Suppressor macrophage treated with lipopolysaccharide for 1 hour (primary cell): ENCODE results near the gene SPIRE1.
A peak's percentile ranks its signal among the peaks of the same experiment; 100 is the strongest.
"Not testable (repeated sequence)": the region's sequence is repeated elsewhere in the genome, so short reads cannot be mapped to it uniquely, and the experiment has no call there.

Source experiments
- DNase-seq, 3 donors: peaks; one replicate each; pipeline ENCODE4 v3.0.0-alpha.2; 2020 to 2022

SPIRE1 gene

DNA sequence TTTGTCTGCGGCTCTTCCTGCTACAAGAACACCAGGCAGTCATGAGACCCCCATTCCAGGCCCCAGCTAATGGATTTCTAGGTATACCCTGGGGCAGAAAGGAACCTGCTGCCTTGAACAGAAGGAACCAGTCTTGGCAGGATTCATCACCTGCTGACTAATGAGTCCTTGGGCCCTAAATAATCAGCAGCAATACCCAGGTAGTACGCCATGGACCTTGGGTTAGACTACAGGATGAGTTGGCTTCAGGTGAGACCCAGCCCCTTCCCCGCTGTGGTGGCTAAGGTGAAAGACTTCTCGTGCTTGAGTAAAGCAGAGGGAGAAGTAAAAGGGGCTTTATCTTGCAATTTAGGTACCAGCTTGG, 105.0 kb downstream of the SPIRE1 start:
- no peak for DNase-seq

GRCh38 chr18:12551943-12552878, 105.7 kb downstream of the SPIRE1 start:
- DNase-seq, result not testable (repeated sequence)

- DNase-seq, result not testable (repeated sequence)
Measured at GRCh38 chr18:12551466-12551865, 106.4 kb downstream of the SPIRE1 start.

DNA sequence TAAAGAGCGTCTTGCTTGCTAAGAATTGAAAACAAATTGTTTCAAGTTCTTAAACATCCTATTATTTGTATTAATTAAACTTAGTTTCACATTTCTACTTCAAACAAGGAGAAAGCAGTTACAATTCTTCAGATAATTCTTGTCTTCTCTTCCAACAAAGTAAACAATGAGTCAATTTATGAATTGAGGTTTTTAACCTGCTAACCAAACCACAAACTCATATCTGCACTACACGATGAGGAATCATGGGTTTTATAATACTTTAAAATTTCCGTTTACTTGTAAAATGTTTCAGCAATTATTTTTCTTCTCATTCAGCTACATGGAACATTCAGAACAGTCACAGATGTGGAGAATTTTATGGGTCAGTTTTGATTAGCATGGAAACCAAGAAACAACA, 114.2 kb downstream of the SPIRE1 start:
- DNase-seq, result no peak

DNA sequence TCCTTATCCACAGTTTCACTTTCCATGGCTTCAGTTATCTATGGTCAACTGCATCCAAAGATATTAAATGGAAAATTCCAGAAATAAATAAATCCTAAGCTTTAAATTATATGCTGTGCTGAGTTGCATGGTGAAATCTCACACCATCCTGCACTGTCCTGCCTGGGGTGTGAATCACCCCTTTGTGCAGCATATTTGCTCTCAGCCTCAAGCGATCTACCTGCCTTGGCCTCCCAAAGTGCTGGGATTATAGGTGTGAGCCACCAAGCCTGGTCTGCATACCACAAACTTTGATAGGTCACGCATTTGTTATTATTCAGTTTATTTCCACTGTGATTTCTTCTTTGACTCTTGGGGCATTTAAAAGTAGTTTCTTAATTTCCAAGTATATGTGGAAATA, 117.2 kb downstream of the SPIRE1 start:
- no peak for DNase-seq

GRCh38 chr18:12539158-12539557, 118.7 kb downstream of the SPIRE1 start:
- DNase-seq, result peak; percentile 56 to 73 (median 64)

GRCh38 chr18:12534820-12535219, 123.1 kb downstream of the SPIRE1 start:
- DNase-seq, result no peak

- DNase-seq, result no peak
Measured at GRCh38 chr18:12532661-12533060, 125.2 kb downstream of the SPIRE1 start.

DNA sequence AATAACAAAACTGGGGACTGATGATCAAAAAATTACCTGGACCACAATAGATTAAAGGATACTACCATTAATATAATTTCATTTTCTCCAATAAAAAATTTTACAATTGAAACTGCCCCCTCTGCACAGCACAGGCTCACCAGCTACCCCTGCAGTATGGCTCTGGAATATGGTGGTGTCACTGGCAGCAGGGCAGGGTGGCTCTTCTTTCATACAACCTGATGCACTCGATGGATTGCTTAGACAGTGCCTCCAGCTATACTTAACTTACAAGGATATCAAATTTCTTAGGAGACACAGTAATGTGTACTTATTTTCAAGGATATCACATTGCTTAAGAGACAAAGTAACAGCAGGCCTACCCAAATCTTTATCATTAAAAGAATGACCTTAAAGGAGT, 126.2 kb downstream of the SPIRE1 start:
- DNase-seq, result no peak

DNA sequence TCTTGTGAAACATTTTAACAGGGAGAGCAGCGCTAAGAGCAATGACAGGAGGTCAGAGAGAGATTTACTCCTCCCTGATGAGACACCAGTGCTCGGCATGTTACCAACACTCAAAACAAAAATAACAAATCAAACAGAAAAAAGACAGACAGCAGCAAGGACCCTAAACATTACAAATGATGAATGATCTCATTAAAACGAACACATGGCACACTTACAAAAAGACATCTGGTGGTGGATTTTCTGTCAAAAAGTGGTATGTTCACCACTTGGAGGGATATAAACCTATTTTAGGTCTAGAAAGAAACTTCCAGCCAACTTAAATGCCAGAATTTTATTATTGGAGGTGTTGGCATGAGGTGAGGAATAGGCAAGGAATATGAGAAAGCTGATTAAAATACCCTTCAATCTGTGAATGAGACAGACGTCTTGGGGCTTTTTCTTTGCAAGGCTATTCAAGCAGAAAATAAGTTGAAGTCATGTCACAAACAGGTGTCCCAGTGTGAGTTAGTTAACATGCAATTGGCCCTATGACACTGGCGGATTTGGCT, 137.4 kb downstream of the SPIRE1 start:
- no peak for DNase-seq

DNA sequence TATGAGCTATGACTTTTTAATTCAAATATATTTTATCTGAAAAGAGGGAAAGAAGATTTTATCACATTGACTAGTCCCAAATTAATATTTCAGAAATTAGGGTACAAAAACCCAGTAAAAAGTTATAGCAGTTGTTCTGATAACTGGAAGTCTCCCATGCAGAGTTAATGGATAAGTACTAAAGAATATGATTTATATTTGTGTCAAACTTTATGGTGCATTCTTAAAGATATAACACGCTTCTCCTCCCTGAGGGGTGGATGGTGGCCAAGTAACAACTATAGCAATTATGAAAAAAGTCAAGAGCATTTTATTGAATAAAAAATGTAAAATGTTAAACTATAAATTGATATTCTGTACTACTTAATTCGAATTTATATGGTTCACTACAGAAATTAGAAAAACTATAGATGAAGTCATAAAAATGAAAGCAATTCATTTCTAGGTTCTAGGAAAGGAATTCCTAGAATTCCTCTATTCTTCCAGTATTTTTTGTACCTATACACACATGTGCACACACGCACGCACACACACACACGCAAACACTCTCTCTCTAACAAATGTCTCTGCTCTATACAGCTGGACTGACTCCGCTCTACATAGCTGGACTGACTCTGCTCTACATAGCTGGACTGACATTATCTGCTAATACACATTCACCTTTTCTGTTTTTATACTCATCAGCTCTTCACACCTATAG, 138.9 kb downstream of the SPIRE1 start:
- DNase-seq, result no peak

DNA sequence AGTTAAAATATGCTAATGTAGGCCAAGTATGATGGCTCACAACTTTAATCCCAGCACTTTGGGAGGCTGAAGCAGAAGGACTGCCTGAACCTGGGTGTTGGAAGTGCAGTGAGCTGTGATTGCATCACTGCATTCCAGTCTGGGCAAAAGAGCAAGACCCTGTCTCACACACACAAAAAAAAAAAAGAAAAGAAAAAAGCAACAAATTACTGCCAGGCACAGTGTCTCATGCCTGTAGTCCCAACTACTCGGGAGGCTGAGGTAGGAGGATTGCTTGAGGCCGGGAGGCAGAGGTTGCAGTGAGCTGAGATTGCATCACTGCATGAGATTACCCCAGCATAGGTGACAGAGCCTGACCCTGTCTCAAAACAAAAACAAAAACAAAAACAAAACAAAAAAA, 139.6 kb downstream of the SPIRE1 start:
- no peak for DNase-seq

- DNase-seq, result no peak
Measured at GRCh38 chr18:12517142-12517825, 140.6 kb downstream of the SPIRE1 start.

GRCh38 chr18:12516049-12516630, 141.8 kb downstream of the SPIRE1 start:
- DNase-seq, result peak in 2 of 3 donors; percentile 14 to 18

DNA sequence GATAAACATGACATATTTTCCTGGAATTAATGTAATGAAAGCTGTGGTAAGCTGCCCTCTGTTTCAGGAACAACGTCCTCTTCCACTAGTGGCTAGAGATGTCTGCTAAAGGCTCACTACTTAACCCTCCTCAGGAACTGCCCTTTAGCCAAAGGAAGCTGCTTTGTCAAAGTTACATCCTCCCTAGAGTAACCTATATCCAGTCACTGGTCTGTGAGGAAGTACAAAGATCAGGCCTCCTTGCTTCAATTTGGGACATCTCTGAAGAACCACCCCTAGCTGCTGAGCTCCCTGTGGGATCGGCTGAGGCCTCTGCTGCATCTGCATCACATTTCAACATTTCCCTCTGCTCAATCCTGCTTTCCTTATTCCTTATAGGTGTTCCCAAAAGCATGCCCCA, 142.4 kb downstream of the SPIRE1 start:
- DNase-seq, result peak; percentile 17 to 27 (median 19)

GRCh38 chr18:12507007-12507406, 150.9 kb downstream of the SPIRE1 start:
- no peak for DNase-seq

DNA sequence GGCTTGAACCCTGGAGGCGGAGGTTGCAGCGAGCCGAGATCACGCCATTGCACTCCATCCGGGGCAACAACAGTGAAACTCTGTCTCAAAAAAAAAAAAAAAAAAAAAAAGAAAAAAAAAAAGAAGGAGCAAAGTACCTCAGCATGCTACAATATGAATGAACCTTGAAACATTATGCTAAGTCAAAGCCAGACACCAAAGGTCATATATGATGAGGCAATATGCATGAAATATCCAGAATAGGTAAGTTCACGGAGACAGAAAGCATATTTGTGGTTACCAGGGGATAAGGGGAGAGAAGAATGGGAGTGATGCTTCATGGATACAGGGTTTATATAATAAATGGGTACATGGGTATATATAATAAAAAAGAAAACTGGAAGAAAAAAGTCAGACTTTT, 156.9 kb downstream of the SPIRE1 start:
- DNase-seq, result no peak

DNA sequence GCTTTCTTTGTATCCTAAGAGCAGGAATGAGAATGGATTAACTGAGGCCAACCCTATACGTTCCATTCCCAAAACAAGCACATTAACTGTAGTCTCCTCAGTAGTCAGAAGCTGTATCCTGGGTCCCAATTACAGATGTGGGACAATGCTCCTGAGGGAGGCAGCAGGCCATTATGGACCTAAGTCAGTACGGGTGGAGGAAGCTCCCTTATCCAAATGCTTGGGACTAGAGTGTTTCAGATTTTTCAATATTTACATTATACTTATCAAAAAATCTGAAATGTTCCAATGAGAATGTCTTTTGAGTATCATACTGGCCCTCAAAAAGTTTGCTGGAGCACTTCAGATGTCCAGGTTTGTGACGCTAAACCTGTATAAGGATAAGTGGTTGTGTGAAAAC, 160.1 kb downstream of the SPIRE1 start:
- no peak for DNase-seq

GRCh38 chr18:12497296-12497695, 160.6 kb downstream of the SPIRE1 start:
- no peak for DNase-seq

DNA sequence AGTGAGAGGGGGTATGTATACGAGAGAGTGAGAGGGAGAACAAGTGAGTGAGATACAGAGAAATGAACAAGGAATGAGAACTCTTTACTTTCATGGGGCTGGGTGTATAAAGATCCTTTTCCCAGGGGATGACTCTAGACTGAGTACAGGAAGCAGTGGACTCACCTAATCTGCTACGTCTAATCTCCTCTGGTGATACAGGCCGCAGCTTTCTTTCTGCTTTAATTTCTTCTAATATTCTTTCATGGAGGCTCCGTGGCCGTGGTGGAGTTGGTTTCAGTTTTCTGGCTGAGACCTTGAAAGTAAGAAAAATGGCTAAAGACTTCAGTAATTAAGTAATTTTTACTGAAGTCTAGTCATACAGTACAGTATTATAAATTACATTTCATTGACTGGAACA, 165.0 kb downstream of the SPIRE1 start:
- DNase-seq, result no peak

GRCh38 chr18:12491611-12492435, 166.1 kb downstream of the SPIRE1 start:
- DNase-seq, result no peak
